Measurements from ENCODE around the gene PRKG1. TPM values are rescaled to one million over a fixed set of nuclear protein-coding genes. Genes with fewer than 3 reads are reported as not detected.

The PRKG1 gene
- total RNA-seq, 1 donor from 2014 or later: 22.8 TPM

DNA sequence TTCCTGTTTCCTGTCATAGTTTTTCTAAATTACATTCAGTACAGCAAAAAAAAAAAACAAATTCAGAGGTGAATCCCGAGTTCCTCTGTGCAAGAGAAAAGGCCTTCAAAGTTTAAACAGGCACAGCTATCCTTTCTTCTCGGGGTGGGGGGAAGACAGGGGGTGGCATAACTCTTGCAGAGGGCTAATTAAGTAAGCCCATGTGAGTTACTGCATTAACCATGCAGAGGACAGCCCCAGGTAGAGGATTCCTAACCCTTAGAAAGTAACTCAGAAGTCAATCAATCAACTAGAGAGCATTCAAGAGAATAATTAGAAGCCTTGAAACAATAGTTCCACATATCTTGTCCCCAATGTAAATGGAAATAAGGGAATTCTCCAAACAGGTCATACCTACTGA is 454.2 kb downstream of the PRKG1 start:
- Mint-ChIP-seq H3K4me1 (ENCODE audit: low read depth) (peaks cover 16% of the 10 kb centered on the region), H3K4me3 (ENCODE audit: unreplicated experiment) (no peak overlapping the region), H3K9me3 (ENCODE audit: low read depth) (no peaks in the 10 kb centered on the region), H3K36me3 (ENCODE audit: low read depth) (no peaks in the 10 kb centered on the region), H3K27ac (ENCODE audit: unreplicated experiment) (no peak overlapping the region), H3K27me3 (ENCODE audit: low read depth) (no peaks in the 10 kb centered on the region)
- TF ChIP-seq, protein P1, sequence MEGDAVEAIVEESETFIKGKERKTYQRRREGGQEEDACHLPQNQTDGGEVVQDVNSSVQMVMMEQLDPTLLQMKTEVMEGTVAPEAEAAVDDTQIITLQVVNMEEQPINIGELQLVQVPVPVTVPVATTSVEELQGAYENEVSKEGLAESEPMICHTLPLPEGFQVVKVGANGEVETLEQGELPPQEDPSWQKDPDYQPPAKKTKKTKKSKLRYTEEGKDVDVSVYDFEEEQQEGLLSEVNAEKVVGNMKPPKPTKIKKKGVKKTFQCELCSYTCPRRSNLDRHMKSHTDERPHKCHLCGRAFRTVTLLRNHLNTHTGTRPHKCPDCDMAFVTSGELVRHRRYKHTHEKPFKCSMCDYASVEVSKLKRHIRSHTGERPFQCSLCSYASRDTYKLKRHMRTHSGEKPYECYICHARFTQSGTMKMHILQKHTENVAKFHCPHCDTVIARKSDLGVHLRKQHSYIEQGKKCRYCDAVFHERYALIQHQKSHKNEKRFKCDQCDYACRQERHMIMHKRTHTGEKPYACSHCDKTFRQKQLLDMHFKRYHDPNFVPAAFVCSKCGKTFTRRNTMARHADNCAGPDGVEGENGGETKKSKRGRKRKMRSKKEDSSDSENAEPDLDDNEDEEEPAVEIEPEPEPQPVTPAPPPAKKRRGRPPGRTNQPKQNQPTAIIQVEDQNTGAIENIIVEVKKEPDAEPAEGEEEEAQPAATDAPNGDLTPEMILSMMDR (IDR thresholded peaks at IDR 0.05): no peak
- no peak for DNase-seq (ENCODE audit: low spot score)

DNA sequence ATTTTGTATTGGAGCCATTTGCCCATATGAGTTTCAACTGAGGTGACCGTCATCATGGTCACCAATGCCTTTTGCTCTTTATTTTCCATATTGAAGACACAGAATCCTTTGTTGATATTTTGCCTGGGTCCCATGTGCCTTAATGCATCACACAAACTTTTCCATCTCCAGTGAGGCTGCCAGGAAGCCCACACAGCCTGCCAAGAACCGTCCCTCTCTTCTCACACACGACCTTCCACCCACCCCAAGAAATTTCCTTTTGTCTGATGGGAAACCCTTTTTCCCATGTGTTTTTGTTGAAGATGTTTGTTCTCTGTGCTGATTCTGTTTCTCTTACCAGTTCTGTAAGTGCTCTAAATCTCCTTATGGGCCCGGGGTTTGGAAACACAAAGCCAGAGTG is 456.3 kb downstream of the PRKG1 start:
- no peaks in the 10 kb centered on the region for H3K9me3 Mint-ChIP-seq (ENCODE audit: low read depth)
- peaks cover 16% of the 10 kb centered on the region for H3K4me1 Mint-ChIP-seq (ENCODE audit: low read depth)
- TF ChIP-seq, protein P1 (IDR thresholded peaks at IDR 0.05): no peak
- H3K4me3 Mint-ChIP-seq (ENCODE audit: unreplicated experiment): no peak overlapping the region
- no peak overlapping the region for H3K27ac Mint-ChIP-seq (ENCODE audit: unreplicated experiment)
- H3K36me3 Mint-ChIP-seq (ENCODE audit: low read depth): no peaks in the 10 kb centered on the region
- DNase-seq (ENCODE audit: low spot score): no peak
- no peaks in the 10 kb centered on the region for H3K27me3 Mint-ChIP-seq (ENCODE audit: low read depth)

DNA sequence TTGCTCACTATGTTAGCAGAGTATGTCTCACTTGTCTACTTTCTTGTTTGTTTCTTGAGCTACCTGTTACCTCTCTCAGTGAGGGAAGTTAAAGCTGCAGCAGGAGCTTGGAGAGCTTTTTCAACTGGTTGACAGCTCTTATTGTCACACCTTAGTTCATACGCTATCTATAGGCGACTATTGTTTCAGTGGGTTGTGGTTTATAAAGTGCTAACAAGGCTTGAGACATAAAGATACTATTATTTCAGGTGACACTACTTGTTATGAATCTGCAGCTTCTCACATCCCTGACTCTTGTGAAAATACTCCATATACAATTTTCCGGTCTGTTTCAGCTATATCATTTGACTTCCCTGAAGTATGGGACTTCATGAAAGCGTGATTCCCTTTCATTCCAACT is 457.8 kb downstream of the PRKG1 start:
- Mint-ChIP-seq H3K4me1 (ENCODE audit: low read depth) (peaks cover 16% of the 10 kb centered on the region), H3K27ac (ENCODE audit: unreplicated experiment) (no peak overlapping the region), H3K9me3 (ENCODE audit: low read depth) (no peaks in the 10 kb centered on the region), H3K36me3 (ENCODE audit: low read depth) (no peaks in the 10 kb centered on the region), H3K27me3 (ENCODE audit: low read depth) (no peaks in the 10 kb centered on the region), H3K4me3 (ENCODE audit: unreplicated experiment) (no peak overlapping the region)
- no peak for DNase-seq (ENCODE audit: low spot score)
- TF ChIP-seq, protein P1 (IDR thresholded peaks at IDR 0.05): no peak

DNA sequence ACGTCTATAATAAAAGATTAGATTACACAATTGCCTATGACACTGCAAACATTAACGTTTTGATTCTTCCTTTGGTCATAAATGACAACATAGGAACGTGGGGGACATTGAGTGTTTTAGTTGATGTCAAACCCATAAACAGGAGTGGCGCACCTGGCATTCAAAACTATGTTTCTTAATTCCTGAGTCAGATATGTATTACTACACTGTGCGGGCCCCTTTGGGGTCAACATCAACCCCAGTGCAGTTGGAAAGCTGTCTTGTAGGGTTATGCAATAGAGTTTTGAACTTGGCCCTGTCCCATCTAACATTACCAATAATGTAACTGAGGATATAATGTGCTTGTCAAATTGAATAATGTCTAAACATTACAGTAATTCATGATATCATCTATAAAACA is 468.6 kb downstream of the PRKG1 start:
- H3K27me3 Mint-ChIP-seq (ENCODE audit: low read depth): no peaks in the 10 kb centered on the region
- H3K36me3 Mint-ChIP-seq (ENCODE audit: low read depth): no peaks in the 10 kb centered on the region
- H3K4me1 Mint-ChIP-seq (ENCODE audit: low read depth): peaks cover 4% of the 10 kb centered on the region
- no peak for DNase-seq (ENCODE audit: low spot score)
- TF ChIP-seq, protein P1 (IDR thresholded peaks at IDR 0.05): no peak
- H3K27ac Mint-ChIP-seq (ENCODE audit: unreplicated experiment): no peak overlapping the region
- no peaks in the 10 kb centered on the region for H3K9me3 Mint-ChIP-seq (ENCODE audit: low read depth)
- no peak overlapping the region for H3K4me3 Mint-ChIP-seq (ENCODE audit: unreplicated experiment)

DNA sequence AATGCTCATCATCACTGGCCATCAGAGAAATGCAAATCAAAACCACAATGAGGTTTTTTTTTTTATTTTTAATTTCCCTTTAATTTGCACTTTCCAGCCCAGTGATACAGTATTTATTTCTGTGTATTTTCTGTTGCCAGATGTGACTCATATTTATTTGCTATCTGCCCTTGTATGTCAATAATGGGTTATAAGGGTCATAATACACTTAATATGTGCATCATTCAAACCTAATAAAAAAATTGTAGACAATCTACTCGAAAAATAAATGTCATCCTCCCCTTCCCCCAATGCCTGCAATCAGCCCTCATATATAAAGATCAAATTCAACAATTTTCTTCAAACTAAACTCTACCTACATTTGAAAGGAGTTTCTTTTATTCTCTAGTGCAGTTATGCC is 470.6 kb downstream of the PRKG1 start:
- Mint-ChIP-seq H3K27me3 (ENCODE audit: low read depth) (no peaks in the 10 kb centered on the region), H3K9me3 (ENCODE audit: low read depth) (no peaks in the 10 kb centered on the region), H3K4me3 (ENCODE audit: unreplicated experiment) (no peak overlapping the region), H3K36me3 (ENCODE audit: low read depth) (no peaks in the 10 kb centered on the region), H3K27ac (ENCODE audit: unreplicated experiment) (no peak overlapping the region), H3K4me1 (ENCODE audit: low read depth) (no peaks in the 10 kb centered on the region)
- TF ChIP-seq, protein P1 (IDR thresholded peaks at IDR 0.05): no peak
- no peak for DNase-seq (ENCODE audit: low spot score)

Measured in chondrocyte (in vitro differentiated cells).